H9 (cell line): ENCODE measurements around the gene TMEM238. TPM values are rescaled to one million over a fixed set of nuclear protein-coding genes. Genes with fewer than 3 reads are reported as not detected.

ENCODE experiments used
- DNase-seq: peaks from one replicate; pipeline ENCODE4 v3.0.0-alpha.2; 2017
- H2AFZ ChIP-seq: one replicate; pipeline ENCODE4 v1.6.1; 2013; ENCODE audit warnings: mild to moderate bottlenecking, low read length, control low read depth, moderate library complexity
- H2AK5ac ChIP-seq: 2 replicates; pipeline ENCODE4 v1.6.1; 2013; ENCODE audit warnings: low read length, control low read depth, mixed read lengths; ENCODE audit not compliant: insufficient read length
- H2BK120ac ChIP-seq: one replicate; pipeline ENCODE4 v1.6.1; 2013; ENCODE audit warnings: low read depth, mild to moderate bottlenecking, low read length, control low read depth, inconsistent platforms; ENCODE audit not compliant: poor library complexity, severe bottlenecking
- H2BK12ac ChIP-seq: 2 replicates; pipeline ENCODE4 v1.6.1; 2013; ENCODE audit warnings: low read length, control low read depth, mixed read lengths, low read depth; ENCODE audit not compliant: insufficient read length
- H2BK15ac ChIP-seq: 2 replicates; pipeline ENCODE4 v1.6.1; 2013; ENCODE audit warnings: low read depth, low read length, control low read depth
- H2BK20ac ChIP-seq: one replicate; pipeline ENCODE4 v1.6.1; 2013; ENCODE audit warnings: low read depth, mild to moderate bottlenecking, low read length, control low read depth, inconsistent platforms; ENCODE audit not compliant: poor library complexity, severe bottlenecking
- H2BK5ac ChIP-seq: 2 replicates; pipeline ENCODE4 v1.6.1; 2013; ENCODE audit warnings: low read length, control low read depth, mixed read lengths; ENCODE audit not compliant: insufficient read length
- H3K14ac ChIP-seq: 2 replicates; pipeline ENCODE4 v1.6.1; 2013; ENCODE audit warnings: low read length, control low read depth; ENCODE audit not compliant: insufficient read depth
- H3K18ac ChIP-seq: 2 replicates; pipeline ENCODE4 v1.6.1; 2013; ENCODE audit warnings: low read depth, mild to moderate bottlenecking, mixed read lengths, low read length, control low read depth; ENCODE audit not compliant: insufficient read length
- H3K23ac ChIP-seq: 2 replicates; pipeline ENCODE4 v1.6.1; 2013; ENCODE audit warnings: low read length, control low read depth, mixed read lengths, low read depth; ENCODE audit not compliant: insufficient read length
- H3K23me2 ChIP-seq: 2 replicates; pipeline ENCODE4 v1.6.1; 2013; ENCODE audit warnings: low read depth, mild to moderate bottlenecking, mixed read lengths, low read length, control low read depth; ENCODE audit not compliant: insufficient read length, poor library complexity, severe bottlenecking
- H3K27ac ChIP-seq: 2 replicates; pipeline ENCODE4 v1.5.1; 2013; ENCODE audit warnings: low read length, control low read depth, mixed read lengths, low read depth; ENCODE audit not compliant: insufficient read length
- H3K27me3 ChIP-seq: 2 replicates; pipeline ENCODE4 v1.6.1; 2013; ENCODE audit warnings: low read length, control low read depth, inconsistent platforms; ENCODE audit not compliant: insufficient read depth
- H3K4ac ChIP-seq: 2 replicates; pipeline ENCODE4 v1.6.1; 2013; ENCODE audit warnings: low read depth, mild to moderate bottlenecking, control low read depth, inconsistent platforms, low read length, moderate library complexity
- H3K4me1 ChIP-seq: 2 replicates; pipeline ENCODE4 v1.6.1; 2013; ENCODE audit warnings: low read length, control low read depth, inconsistent platforms; ENCODE audit not compliant: insufficient read depth
- H3K4me2 ChIP-seq: 2 replicates; pipeline ENCODE4 v1.6.1; 2013; ENCODE audit warnings: low read length, control low read depth, mixed read lengths; ENCODE audit not compliant: insufficient read length, insufficient read depth
- H3K56ac ChIP-seq: 2 replicates; pipeline ENCODE4 v1.6.1; 2013; ENCODE audit warnings: low read depth, mild to moderate bottlenecking, mixed read lengths, low read length, control low read depth; ENCODE audit not compliant: insufficient read length
- H3K79me1 ChIP-seq: 2 replicates; pipeline ENCODE4 v1.6.1; 2013; ENCODE audit warnings: low read depth, mild to moderate bottlenecking, moderate library complexity, low read length, control low read depth, inconsistent platforms; ENCODE audit not compliant: insufficient read depth, poor library complexity, severe bottlenecking
- H3K79me2 ChIP-seq: 2 replicates; pipeline ENCODE4 v1.6.1; 2013; ENCODE audit warnings: low read length, control low read depth, inconsistent platforms; ENCODE audit not compliant: insufficient read depth
- H3K9ac ChIP-seq: 2 replicates; pipeline ENCODE4 v1.6.1; 2013; ENCODE audit warnings: low read length, control low read depth, mixed read lengths; ENCODE audit not compliant: insufficient read length; ENCODE audit errors: extremely low read depth
- H3K9me3 ChIP-seq: one replicate; pipeline ENCODE4 v1.6.1; 2013; ENCODE audit warnings: low read depth, low read length, inconsistent platforms; ENCODE audit not compliant: control insufficient read depth
- H3T11ph ChIP-seq: one replicate; pipeline ENCODE4 v1.6.1; 2013; ENCODE audit warnings: mild to moderate bottlenecking, low read length, control low read depth, inconsistent platforms
- H4K20me1 ChIP-seq: one replicate; pipeline ENCODE4 v1.6.1; 2013; ENCODE audit not compliant: control insufficient read depth, insufficient read length, insufficient read depth
- H4K5ac ChIP-seq: 2 replicates; pipeline ENCODE4 v1.6.1; 2013; ENCODE audit warnings: low read depth, mild to moderate bottlenecking, mixed read lengths, low read length, control low read depth; ENCODE audit not compliant: insufficient read length
- H4K8ac ChIP-seq: replicated peaks from 2 replicates; pipeline ENCODE4 v1.6.1; 2013; ENCODE audit warnings: low read length, control low read depth, mixed read lengths, low read depth; ENCODE audit not compliant: insufficient read length
- H4K91ac ChIP-seq: 2 replicates; pipeline ENCODE4 v1.6.1; 2013; ENCODE audit warnings: low read depth, mild to moderate bottlenecking, moderate library complexity, mixed read lengths, low read length, control low read depth; ENCODE audit not compliant: insufficient read length
- H3K27ac Mint-ChIP-seq, 3 experiments: 2 replicates in 2 of 3; 3 replicates in 1 of 3; pipeline ENCODE4 v1.8.0; 2020 to 2021; ENCODE audit warnings: mixed read lengths in 3 of 3, mild to moderate bottlenecking in 1 of 3, moderate library complexity in 1 of 3
- H3K27me3 Mint-ChIP-seq: 2 replicates; pipeline ENCODE4 v1.8.0; 2021; ENCODE audit warnings: low read depth, mild to moderate bottlenecking, moderate library complexity, mixed read lengths
- H3K36me3 Mint-ChIP-seq, 3 experiments: 2 replicates in 2 of 3; 3 replicates in 1 of 3; pipeline ENCODE4 v1.8.0; 2020 to 2021; ENCODE audit warnings: low read depth in 3 of 3, mixed read lengths in 3 of 3; ENCODE audit not compliant: insufficient read depth in 1 of 3
- H3K4me1 Mint-ChIP-seq, 2 experiments: 2 replicates each; pipeline ENCODE4 v1.8.0; 2020; ENCODE audit warnings: mixed read lengths in 2 of 2
- H3K4me3 Mint-ChIP-seq, 2 experiments: 2 replicates in 1 of 2; 3 replicates in 1 of 2; pipeline ENCODE4 v1.8.0; 2020 to 2021; ENCODE audit warnings: mild to moderate bottlenecking in 2 of 2, mixed read lengths in 2 of 2, moderate library complexity in 1 of 2
- H3K9me3 Mint-ChIP-seq, 2 experiments: 2 replicates in 1 of 2; 3 replicates in 1 of 2; pipeline ENCODE4 v1.8.0; 2020; ENCODE audit warnings: mild to moderate bottlenecking in 2 of 2, mixed read lengths in 2 of 2, moderate library complexity in 1 of 2
- CTCF ChIP-seq: fragments of 200-600 bp; sonication (generic); conservative IDR thresholded peaks from 3 replicates; pipeline ENCODE4 v1.8.0; 2021; ENCODE audit warnings: antibody characterized with exemption, mild to moderate bottlenecking
- WGBS: extraction: QIAGEN DNeasy Blood & Tissue Kit; methylation state at CpG from one replicate; pipeline ENCODE4 v1.1.7; 2013; ENCODE audit warnings: missing lambda C conversion rate, low lambda C conversion rate, mixed read lengths; ENCODE audit not compliant: insufficient read length; ENCODE audit errors: extremely low coverage; 5-methylcytosine and 5-hydroxymethylcytosine counted together
- total RNA-seq: library from RNA; stranded (reverse); gene quantifications from 2 replicates; pipeline ENCODE4 v1.2.1, GENCODE V29; 2021

The TMEM238 gene
- total RNA-seq, 1 experiment from 2014 or later = 4.8 TPM

- Histone ChIP-seq H3K4me2 (peak overlapping the region; percentile 76), H2AFZ (no peak overlapping the region), H2BK12ac (no peak overlapping the region), H3K27me3 (peaks cover 5% of the 10 kb centered on the region), H3K79me2 (no peaks in the 10 kb centered on the region), H3K4me1 (no peaks in the 10 kb centered on the region), H3K56ac (no peak overlapping the region), H4K8ac (no peak overlapping the region), H3K4ac (no peak overlapping the region), H4K20me1 (no peaks in the 10 kb centered on the region), H2BK120ac (no peak overlapping the region), H3K9me3 (no peaks in the 10 kb centered on the region), H2BK15ac (no peak overlapping the region), H3K79me1 (no peaks in the 10 kb centered on the region), H4K5ac (no peak overlapping the region), H3K14ac (no peak overlapping the region), H3T11ph (no peak overlapping the region), H2BK5ac (no peak overlapping the region), H2AK5ac (no peak overlapping the region), H3K9ac (no peak overlapping the region), H3K23ac (no peak overlapping the region), H2BK20ac (no peak overlapping the region), H3K27ac (no peak overlapping the region), H4K91ac (no peak overlapping the region), H3K23me2 (peaks cover 10% of the 10 kb centered on the region), H3K18ac (no peak overlapping the region)
- H3K27me3 Mint-ChIP-seq = peaks cover 78% of the 10 kb centered on the region
- peaks cover 0 to 6% (median 0%) of the 10 kb centered on the region in 3 experiments; a peak in 1 of 7 replicates for H3K36me3 Mint-ChIP-seq
- TF ChIP-seq CTCF = no peak
- H3K27ac Mint-ChIP-seq = peak overlapping the region in 1 of 3 experiments; percentile 63; a peak in 1 of 7 replicates
- DNase-seq = peak; percentile 91
- H3K9me3 Mint-ChIP-seq = peaks cover 0 to 5% of the 10 kb centered on the region in 2 experiments; a peak in 2 of 5 replicates
- H3K4me3 Mint-ChIP-seq = peak overlapping the region; percentile 71 to 89
- WGBS = no CpG with 5 or more reads among the region's 59 CpGs
- peaks cover 27 to 43% of the 10 kb centered on the region in 2 experiments for H3K4me1 Mint-ChIP-seq
Observed at GRCh38 chr19:55369653-55370304, 14.3 kb downstream of the TMEM238 start.
